A172 (cell line): ENCODE data around the gene PHOSPHO1. TPM values are rescaled to one million over a fixed set of nuclear protein-coding genes. Genes with fewer than 3 reads are reported as not detected.
"Not testable (repeated sequence)": the region's sequence is repeated elsewhere in the genome, so short reads cannot be mapped to it uniquely, and the experiment has no call there.

Experiments used
- DNase-seq: peaks from one replicate; pipeline ENCODE4 v3.0.0-alpha.2; 2015; ENCODE audit warnings: low spot score
- total RNA-seq: library from RNA; depleted of rRNA; stranded (reverse); fragments of >200 nt; shearing (Covaris generic); gene quantifications from 2 replicates; pipeline ENCODE4 v1.2.3, GENCODE V29; 2014; rRNA removed

The PHOSPHO1 gene
- 0.22 TPM in 1 of 2 replicates, not detected in the other for total RNA-seq

- peak; percentile 60 for DNase-seq
Observed at GRCh38 chr17:49230636-49231562, at the start of gene PHOSPHO1. Gene PHOSPHO1 (minus strand): TSS chr17:49230787. CDS start chr17:49226691, 4,096 bp downstream.

- DNase-seq = no peak
Observed at GRCh38 chr17:49280061-49280460, 49.5 kb upstream of the PHOSPHO1 start.

- DNase-seq = not testable (repeated sequence)
Observed at GRCh38 chr17:49279263-49280015, 48.9 kb upstream of the PHOSPHO1 start.

- DNase-seq = no peak
Observed at GRCh38 chr17:49278076-49278475, 47.5 kb upstream of the PHOSPHO1 start.

GRCh38 chr17:49277638-49278037 is 47.1 kb upstream of the PHOSPHO1 start:
- no peak for DNase-seq

GRCh38 chr17:49275981-49276380 is 45.4 kb upstream of the PHOSPHO1 start:
- DNase-seq = not testable (repeated sequence)

- no peak for DNase-seq
Observed at GRCh38 chr17:49269356-49269755, 38.8 kb upstream of the PHOSPHO1 start.

- no peak for DNase-seq
Observed at GRCh38 chr17:49267912-49268311, 37.3 kb upstream of the PHOSPHO1 start.

GRCh38 chr17:49266233-49266632 is 35.6 kb upstream of the PHOSPHO1 start:
- DNase-seq = no peak

GRCh38 chr17:49261540-49261939 is 31.0 kb upstream of the PHOSPHO1 start:
- DNase-seq = not testable (repeated sequence)

- DNase-seq = peak; percentile 47
Observed at GRCh38 chr17:49260817-49261291, 30.3 kb upstream of the PHOSPHO1 start.

- DNase-seq = peak; percentile 77
Observed at GRCh38 chr17:49260011-49260816, 29.6 kb upstream of the PHOSPHO1 start.

- DNase-seq = no peak
Observed at GRCh38 chr17:49259663-49260010, 29.1 kb upstream of the PHOSPHO1 start.

GRCh38 chr17:49258394-49258793 is 27.8 kb upstream of the PHOSPHO1 start:
- DNase-seq = no peak

GRCh38 chr17:49255125-49255524 is 24.5 kb upstream of the PHOSPHO1 start:
- no peak for DNase-seq

GRCh38 chr17:49254066-49254465 is 23.5 kb upstream of the PHOSPHO1 start:
- no peak for DNase-seq

GRCh38 chr17:49252148-49252695 is 21.6 kb upstream of the PHOSPHO1 start:
- DNase-seq = peak; percentile 47

- DNase-seq = no peak
Observed at GRCh38 chr17:49249890-49250522, 19.4 kb upstream of the PHOSPHO1 start.

GRCh38 chr17:49249292-49249794 is 18.8 kb upstream of the PHOSPHO1 start:
- peak; percentile 64 for DNase-seq

- DNase-seq = no peak
Observed at GRCh38 chr17:49247944-49248343, 17.4 kb upstream of the PHOSPHO1 start.

- DNase-seq = no peak
Observed at GRCh38 chr17:49244839-49245238, 14.3 kb upstream of the PHOSPHO1 start.
